Activated naive CD8-positive, alpha-beta T cell treated with anti-CD3 and anti-CD28 coated beads, Interleukin-2, amount 10 ng/mL, durations not matched to agents 7 days and 5 days (primary cell): Measurements from ENCODE around the gene ZCCHC24. TPM values are rescaled to one million over a fixed set of nuclear protein-coding genes. Genes with fewer than 3 reads are reported as not detected.
A peak's percentile ranks its signal among the peaks of the same experiment; 100 is the strongest.

Experiments
- ATAC-seq: fragments of 150-1000 bp; cut with Tn5 transposase; one replicate; pipeline ENCODE4 v1.10.0; 2021; ENCODE audit warnings: low read depth, moderate library complexity
- POLR2A ChIA-PET: fragments of 350-600 bp; sonication (Branson Sonifier 250); formaldehyde crosslinking; loops from one replicate; lab custom pipeline; 2021; ENCODE audit warnings: antibody characterized with exemption; lab: Charles Lee
- DNase-seq: peaks from one replicate; pipeline ENCODE4 v3.0.0; 2021
- H3K27ac Mint-ChIP-seq: one replicate; pipeline ENCODE4 v1.8.0; 2022; ENCODE audit warnings: mild to moderate bottlenecking, mixed read lengths
- H3K27me3 Mint-ChIP-seq: one replicate; pipeline ENCODE4 v1.8.0; 2022; ENCODE audit warnings: mild to moderate bottlenecking, moderate library complexity, mixed read lengths
- H3K36me3 Mint-ChIP-seq: one replicate; pipeline ENCODE4 v1.8.0; 2021; ENCODE audit warnings: mild to moderate bottlenecking, mixed read lengths
- H3K4me1 Mint-ChIP-seq: one replicate; pipeline ENCODE4 v1.8.0; 2021; ENCODE audit warnings: mixed read lengths
- H3K4me3 Mint-ChIP-seq: one replicate; pipeline ENCODE4 v1.8.0; 2022; ENCODE audit warnings: mild to moderate bottlenecking, moderate library complexity, mixed read lengths
- H3K9me3 Mint-ChIP-seq: one replicate; pipeline ENCODE4 v1.8.0; 2021; ENCODE audit warnings: mixed read lengths
- total RNA-seq, 2 experiments: library from RNA; stranded (reverse); gene quantifications; one replicate each; pipeline ENCODE4 v1.2.3, GENCODE V29; 2021

Gene ZCCHC24
- total RNA-seq, 2 experiments from 2014 or later: 2.4 to 3.2 TPM

DNA sequence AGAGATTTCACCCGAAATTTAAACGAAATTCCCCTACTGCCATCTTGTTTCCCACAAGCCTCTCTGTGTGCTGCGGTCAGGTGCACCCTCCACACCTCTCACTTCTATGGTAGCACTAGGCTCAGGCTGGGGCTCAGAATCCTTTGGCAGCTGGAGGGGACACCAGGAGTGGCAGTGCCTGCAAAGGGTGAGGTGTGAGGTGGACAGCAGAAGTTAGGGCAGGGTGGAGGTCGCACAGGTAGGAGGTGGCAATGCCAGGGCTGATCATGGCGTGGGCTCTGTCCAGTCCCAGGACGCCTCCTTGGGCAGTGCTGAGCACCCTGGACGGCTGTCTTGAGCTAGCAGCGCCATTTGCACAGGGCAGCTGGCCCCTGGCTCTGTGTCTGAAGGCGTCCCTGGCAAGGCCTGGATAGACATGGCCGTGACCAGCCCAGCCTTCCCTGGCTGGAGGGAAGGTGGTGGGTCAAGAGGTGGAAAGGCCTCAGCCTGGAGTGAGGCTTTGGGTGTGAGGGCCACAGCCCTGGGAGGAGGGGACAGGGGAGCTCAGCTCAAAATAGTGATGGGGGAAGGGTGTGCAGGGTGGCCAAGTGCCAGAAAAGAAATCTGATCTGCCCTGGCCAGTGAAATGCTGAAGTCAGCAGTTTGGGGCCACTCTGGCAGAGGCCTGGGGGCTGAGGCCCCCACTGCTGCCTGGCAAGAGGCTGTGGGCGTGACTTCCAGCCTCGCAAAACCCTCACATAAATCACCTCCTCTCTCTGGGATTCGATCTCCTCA, 40.0 kb downstream of the ZCCHC24 start:
- Mint-ChIP-seq H3K9me3 (no peaks in the 10 kb centered on the region), H3K27ac (no peak overlapping the region), H3K4me1 (peaks cover 4% of the 10 kb centered on the region), H3K4me3 (no peak overlapping the region), H3K36me3 (no peaks in the 10 kb centered on the region), H3K27me3 (peaks cover 6% of the 10 kb centered on the region)
- ATAC-seq (no peak), DNase-seq (no peak)
- POLR2A ChIA-PET: no interaction called here

DNA sequence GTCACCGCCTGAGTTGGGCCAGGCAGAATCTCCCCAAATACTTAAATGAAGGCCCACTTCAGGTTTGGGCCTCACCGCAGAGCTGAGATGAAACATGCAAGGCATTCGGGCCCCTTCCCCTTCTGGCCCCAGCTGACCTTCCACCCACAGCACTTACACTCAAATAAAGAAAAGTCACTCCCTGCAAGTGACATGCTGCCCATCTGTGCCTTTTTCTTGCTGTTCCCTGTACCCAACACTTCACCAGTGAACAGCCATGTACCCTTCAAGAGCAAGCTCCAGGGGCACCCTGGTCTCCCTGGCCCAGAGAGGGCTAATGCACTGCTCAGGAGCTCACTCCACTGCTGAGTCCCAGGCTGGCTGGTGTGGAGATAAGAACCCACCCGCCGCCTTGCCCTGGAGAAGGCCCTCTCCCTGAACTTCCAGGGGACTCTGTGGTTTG, 40.7 kb downstream of the ZCCHC24 start:
- no peaks in the 10 kb centered on the region for H3K9me3 Mint-ChIP-seq
- H3K36me3 Mint-ChIP-seq: no peaks in the 10 kb centered on the region
- peaks cover 6% of the 10 kb centered on the region for H3K4me1 Mint-ChIP-seq
- H3K27me3 Mint-ChIP-seq: peaks cover 6% of the 10 kb centered on the region
- no peak for ATAC-seq
- H3K27ac Mint-ChIP-seq: no peak overlapping the region
- no peak overlapping the region for H3K4me3 Mint-ChIP-seq
- POLR2A ChIA-PET: no interaction called here
- DNase-seq: no peak

DNA sequence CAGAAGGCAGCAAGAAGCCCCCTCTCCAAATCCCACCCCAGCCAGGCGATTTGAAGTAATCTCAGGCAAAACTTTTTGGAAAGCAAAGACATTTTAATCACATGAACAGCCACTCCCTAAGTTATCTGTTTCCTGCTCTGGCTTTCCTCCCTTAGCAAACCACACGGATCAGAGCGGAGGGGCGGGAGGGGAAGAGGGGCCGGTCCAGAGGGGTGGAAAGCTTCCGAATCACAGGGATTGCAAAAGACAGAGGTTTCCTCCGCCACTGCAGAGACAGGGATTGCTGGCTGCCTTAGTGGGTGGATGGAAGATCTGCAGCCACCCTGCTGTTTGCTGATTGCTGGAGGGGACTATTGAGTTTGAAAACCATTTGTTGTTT, 41.2 kb downstream of the ZCCHC24 start:
- DNase-seq (no peak), ATAC-seq (no peak)
- H3K27me3 Mint-ChIP-seq: peaks cover 6% of the 10 kb centered on the region
- no peaks in the 10 kb centered on the region for H3K9me3 Mint-ChIP-seq
- no peak overlapping the region for H3K4me3 Mint-ChIP-seq
- H3K4me1 Mint-ChIP-seq: peaks cover 7% of the 10 kb centered on the region
- H3K27ac Mint-ChIP-seq: no peak overlapping the region
- H3K36me3 Mint-ChIP-seq: no peaks in the 10 kb centered on the region
- POLR2A ChIA-PET: no interaction called here

DNA sequence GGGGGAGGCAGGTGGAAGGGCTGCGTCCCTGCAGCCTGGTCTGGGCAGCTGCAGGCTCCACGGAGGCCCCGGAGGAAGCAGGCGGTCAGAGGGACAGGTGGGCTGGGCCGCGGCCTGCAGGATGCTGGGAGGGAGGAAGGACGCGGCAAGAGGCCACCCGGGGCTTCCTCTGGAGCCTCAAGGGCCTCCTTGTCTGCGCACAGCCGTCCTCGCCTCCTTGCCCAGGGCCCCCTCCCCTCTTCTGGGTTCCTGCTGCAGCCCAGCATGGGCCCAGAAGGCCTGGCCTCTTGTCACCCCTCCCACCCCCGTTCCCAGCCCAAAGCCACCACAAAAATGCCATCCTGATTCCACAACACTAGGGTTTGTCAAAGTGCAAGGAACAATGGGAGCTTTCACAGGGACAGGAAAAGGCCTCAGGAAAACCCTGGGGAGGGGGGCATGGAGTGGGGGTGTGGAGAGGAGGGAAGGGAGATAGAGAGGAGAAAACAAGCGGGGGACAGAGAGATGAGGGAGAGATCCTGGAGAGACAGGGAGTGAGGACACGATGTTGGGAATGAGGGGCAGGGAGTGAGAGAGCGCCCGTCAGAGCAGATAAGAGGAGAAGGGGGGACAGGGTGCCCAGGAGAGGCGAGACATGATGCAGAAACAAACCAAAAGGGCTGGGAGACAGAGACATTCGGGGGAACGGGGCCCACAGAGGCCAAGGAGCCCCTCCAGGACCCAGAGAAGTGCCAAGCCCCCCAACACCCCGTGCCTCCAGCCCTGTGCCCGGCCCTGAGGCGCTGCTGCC, 41.8 kb downstream of the ZCCHC24 start:
- Mint-ChIP-seq H3K27me3 (peaks cover 6% of the 10 kb centered on the region), H3K36me3 (no peaks in the 10 kb centered on the region), H3K4me3 (no peak overlapping the region), H3K4me1 (peaks cover 7% of the 10 kb centered on the region), H3K27ac (no peak overlapping the region), H3K9me3 (no peaks in the 10 kb centered on the region)
- POLR2A ChIA-PET: no interaction called here
- ATAC-seq (no peak), DNase-seq (no peak)

DNA sequence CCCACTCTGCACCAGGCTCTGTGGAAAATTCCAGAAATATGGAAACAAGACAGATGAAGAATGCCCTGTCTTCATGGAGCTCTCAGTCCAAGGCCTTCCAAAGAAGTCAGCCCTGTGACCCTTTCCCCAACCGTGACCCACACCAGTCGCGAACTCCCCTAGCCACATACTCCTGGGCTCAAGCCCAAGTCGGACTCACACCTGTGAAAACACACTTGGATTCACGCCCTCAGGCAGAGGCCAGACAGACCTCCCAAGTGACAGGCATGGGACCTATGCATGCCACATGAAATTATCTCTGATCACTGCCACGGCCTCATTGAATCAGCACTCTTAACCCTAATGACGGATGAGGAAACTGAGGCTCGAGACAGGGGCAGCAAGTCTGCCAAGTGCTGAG, 42.5 kb downstream of the ZCCHC24 start:
- H3K4me3 Mint-ChIP-seq: no peak overlapping the region
- no peak overlapping the region for H3K27ac Mint-ChIP-seq
- POLR2A ChIA-PET: no interaction called here
- no peak for DNase-seq
- no peak for ATAC-seq
- no peaks in the 10 kb centered on the region for H3K36me3 Mint-ChIP-seq
- H3K4me1 Mint-ChIP-seq: peaks cover 7% of the 10 kb centered on the region
- H3K27me3 Mint-ChIP-seq: peaks cover 6% of the 10 kb centered on the region
- H3K9me3 Mint-ChIP-seq: no peaks in the 10 kb centered on the region

DNA sequence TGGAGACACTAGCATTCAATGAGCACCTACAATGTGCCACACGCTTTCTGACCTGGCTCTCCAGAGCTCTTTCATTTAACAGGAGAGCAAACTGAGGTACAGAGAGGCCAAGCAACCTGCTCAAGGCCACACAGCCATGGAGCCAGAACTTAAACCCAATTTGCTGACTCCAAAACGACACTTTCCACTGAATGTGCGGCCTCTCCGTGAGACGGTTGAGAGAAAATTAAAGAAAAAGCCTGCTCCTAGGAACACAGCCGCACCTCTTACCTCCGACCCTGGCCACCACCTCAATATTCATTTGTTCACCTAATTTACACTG, 42.8 kb downstream of the ZCCHC24 start:
- H3K27me3 Mint-ChIP-seq: peaks cover 6% of the 10 kb centered on the region
- ATAC-seq: no peak
- H3K9me3 Mint-ChIP-seq: no peaks in the 10 kb centered on the region
- POLR2A ChIA-PET: no interaction called here
- peaks cover 7% of the 10 kb centered on the region for H3K4me1 Mint-ChIP-seq
- no peaks in the 10 kb centered on the region for H3K36me3 Mint-ChIP-seq
- H3K27ac Mint-ChIP-seq: no peak overlapping the region
- DNase-seq: no peak
- H3K4me3 Mint-ChIP-seq: no peak overlapping the region

DNA sequence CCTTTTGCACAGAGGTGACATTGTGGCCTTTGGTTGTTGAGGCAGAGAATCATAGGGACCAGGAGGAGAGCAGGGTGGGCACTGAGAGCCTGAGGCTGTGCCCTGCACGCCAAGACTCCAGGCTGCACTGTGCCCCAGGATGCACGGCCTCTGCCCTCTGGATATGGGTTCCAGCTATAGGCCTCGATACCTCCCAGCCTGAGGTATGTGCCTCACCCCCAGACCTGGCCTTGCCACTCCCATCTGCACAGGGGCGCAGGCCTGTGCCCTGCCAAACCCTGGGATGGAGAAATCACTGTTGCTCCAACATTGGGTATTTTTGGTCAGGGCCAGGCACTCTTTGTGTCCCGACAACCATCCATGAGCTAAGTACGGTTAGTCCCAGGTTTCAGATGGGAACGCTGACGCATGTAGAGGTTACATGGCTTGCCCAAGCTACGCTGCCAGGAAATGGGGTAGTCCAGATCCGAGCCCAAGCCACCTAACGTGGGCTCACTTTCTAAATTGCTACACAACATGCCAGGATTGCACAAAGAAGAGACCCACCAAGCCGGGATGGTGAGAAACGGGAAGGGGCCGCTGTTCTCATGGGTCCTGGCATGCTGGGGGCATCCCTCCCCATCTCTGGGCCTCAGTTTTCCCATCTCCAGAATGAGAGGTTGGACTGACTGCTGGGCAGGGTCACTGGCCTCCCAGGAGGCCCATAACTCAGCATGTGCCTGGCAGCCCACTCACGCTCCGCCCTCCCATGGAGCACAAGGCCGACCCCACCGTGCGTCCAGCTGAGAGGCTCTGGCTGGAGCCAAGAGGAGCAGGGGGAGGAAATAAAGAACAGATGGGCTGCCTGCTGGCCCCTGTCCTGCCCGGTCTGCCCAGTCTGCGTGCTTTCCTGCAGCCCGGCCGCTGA, 44.2 kb downstream of the ZCCHC24 start:
- Mint-ChIP-seq H3K27me3 (peaks cover 6% of the 10 kb centered on the region), H3K9me3 (no peaks in the 10 kb centered on the region), H3K36me3 (no peaks in the 10 kb centered on the region), H3K4me1 (peaks cover 7% of the 10 kb centered on the region), H3K4me3 (no peak overlapping the region), H3K27ac (no peak overlapping the region)
- DNase-seq (no peak), ATAC-seq (no peak)
- POLR2A ChIA-PET: no interaction called here

DNA sequence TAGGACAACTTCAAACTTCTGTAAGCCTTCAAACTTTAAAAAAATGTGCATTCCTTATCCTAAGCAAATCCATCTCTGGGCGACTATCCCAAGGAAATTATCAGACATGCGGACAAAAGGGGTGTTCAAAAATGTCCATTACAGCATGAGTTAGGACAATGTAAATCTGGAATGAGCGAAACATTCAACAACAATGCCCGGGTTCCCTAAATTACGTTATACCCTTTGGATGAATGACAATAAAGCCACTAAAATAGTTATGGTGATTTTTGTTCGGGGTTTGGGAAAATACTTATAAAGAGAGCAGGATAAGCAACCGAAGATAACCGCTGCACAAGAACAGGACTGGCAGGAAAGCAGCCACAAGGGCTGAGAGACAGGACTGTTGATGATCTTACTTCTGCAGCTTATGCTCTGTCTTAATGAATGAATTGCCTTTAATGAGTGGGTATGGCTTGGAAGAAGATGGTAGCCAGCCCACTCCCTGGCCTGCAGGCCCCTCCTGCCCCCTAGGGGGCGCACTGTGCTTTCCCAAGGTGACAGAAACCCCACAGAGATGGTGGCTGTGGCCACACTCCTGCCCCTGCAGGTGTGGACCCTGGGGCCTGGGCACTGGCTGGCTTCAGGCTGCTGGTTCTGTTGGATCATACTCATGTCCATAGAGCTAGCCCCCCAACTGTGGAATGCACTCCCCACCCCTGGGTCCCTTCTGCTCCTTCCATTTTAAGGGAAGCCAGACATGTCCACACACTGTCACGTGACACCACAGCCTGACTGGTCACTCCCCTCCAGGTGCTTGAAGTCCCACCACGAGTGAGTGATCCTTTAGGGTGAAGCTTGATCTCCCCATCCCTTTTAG, 45.0 kb downstream of the ZCCHC24 start:
- Mint-ChIP-seq H3K9me3 (no peaks in the 10 kb centered on the region), H3K27ac (no peak overlapping the region), H3K4me1 (peaks cover 7% of the 10 kb centered on the region), H3K36me3 (no peaks in the 10 kb centered on the region), H3K4me3 (no peak overlapping the region), H3K27me3 (peaks cover 6% of the 10 kb centered on the region)
- POLR2A ChIA-PET: no interaction called here
- ATAC-seq: peak; percentile 59
- peak; percentile 78 for DNase-seq

DNA sequence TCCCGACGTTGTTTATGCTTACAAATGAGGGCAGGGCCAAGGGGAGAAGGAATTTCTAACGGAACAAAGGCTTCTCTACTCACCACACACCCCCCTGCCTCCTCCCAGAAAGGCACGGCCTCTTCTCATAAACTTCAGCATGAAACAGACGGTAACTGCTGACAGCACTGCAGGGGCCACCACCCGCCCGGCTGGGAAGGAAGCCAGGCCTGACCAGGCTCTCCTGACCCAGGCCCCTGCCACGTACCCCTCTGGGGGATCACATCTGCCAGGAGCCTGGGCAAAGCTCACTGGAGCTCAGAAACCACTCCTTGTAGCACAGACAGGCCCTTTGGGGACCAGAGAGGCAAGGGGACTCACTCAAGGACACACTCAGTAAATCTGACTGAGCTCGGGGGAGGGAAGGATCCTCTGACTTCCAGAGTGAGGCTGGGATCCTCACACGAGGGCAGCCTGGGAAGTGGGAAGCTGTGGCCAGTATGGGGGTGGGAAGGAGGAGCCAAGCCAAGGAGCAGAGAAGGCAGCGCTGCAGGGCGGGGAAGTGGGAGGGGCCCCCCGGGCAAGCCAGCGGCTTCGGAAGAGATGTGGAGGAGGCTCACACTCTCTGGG, 46.1 kb downstream of the ZCCHC24 start:
- Mint-ChIP-seq H3K4me1 (peaks cover 5% of the 10 kb centered on the region), H3K27ac (no peak overlapping the region), H3K4me3 (no peak overlapping the region), H3K27me3 (peaks cover 2% of the 10 kb centered on the region), H3K9me3 (no peaks in the 10 kb centered on the region), H3K36me3 (no peaks in the 10 kb centered on the region)
- ATAC-seq: peak; percentile 38
- DNase-seq: no peak
- POLR2A ChIA-PET: no interaction called here

DNA sequence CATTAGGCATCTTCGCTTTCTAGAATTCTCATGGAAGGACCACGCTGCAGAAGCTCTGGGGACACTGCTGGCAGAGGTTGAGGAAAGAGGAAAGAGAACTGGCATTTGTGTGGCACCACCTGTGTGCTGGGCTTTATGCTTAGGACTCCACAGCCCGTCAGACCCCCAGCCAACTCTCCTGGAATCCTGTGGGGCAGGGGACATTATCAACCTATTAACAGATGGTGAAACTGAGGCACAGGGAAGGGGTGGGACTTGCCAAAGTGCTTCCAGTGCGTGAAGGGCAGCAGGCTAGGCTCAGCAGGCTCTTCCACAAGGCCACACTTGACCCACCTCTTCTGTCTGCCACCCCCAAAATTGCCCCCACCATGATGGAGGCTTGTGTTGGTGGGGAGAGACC, 46.8 kb downstream of the ZCCHC24 start:
- Mint-ChIP-seq H3K4me1 (peaks cover 3% of the 10 kb centered on the region), H3K4me3 (no peak overlapping the region), H3K27me3 (no peaks in the 10 kb centered on the region), H3K36me3 (no peaks in the 10 kb centered on the region), H3K27ac (no peak overlapping the region), H3K9me3 (no peaks in the 10 kb centered on the region)
- DNase-seq (no peak), ATAC-seq (no peak)
- POLR2A ChIA-PET: no interaction called here

DNA sequence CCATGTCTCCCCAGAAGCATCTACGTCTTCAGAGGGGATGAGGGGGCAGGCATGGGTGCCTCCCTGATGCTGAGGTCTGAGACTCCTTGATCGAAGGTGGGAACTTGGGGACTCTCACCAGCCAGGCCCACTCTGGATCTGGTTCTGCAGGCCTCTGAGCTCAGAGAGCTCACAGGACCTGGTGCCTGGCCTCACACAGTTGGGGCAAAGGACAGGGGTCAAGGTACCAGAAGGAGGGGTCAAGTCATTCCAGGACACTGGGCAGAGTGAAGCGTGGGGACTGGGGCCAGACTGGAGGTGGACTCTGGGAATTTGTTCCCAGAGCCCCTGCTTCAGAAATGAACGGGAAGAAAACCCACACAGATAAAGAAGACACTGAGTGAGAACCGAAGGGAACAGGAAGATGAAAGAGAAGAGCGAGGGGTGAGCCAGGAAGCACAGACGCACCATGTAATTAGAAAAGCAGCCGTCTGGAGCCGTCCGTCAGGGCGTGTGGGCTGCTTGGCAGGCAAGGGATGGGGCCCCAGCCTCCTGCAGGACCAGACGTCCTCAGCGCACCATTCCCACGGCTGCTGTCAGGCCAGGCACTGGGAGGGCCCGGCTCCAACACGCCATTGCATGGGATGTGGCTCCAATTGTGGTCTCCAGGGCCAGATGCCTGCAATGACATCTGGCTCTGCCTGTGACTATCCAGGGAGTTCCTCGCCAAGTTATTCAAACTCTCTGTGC, 47.7 kb downstream of the ZCCHC24 start:
- Mint-ChIP-seq H3K4me1 (peaks cover 3% of the 10 kb centered on the region), H3K27ac (no peak overlapping the region), H3K4me3 (no peak overlapping the region), H3K36me3 (no peaks in the 10 kb centered on the region), H3K9me3 (no peaks in the 10 kb centered on the region), H3K27me3 (no peaks in the 10 kb centered on the region)
- DNase-seq: no peak
- POLR2A ChIA-PET: no interaction called here
- no peak for ATAC-seq

DNA sequence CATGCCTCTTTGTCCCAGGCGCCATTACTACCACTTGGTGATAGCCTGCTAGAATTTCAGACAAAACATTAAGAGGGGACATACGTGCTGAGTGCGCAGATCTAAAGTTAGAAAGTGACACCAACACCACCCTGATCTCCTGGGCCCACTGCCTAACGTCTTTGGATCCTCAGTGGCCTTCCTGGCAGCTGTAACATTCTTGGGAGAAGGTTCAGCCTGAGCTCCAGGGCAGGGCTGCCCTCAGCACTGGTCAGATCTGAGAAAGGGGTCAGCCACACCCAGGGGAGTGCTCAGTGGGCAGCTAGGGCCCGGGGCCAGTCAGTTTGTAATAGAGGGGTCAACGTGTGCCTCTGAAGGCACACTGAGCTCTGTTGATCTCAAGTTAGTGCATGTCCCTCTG, 48.4 kb downstream of the ZCCHC24 start:
- Mint-ChIP-seq H3K27ac (no peak overlapping the region), H3K4me3 (no peak overlapping the region), H3K27me3 (no peaks in the 10 kb centered on the region), H3K4me1 (peaks cover 3% of the 10 kb centered on the region), H3K9me3 (no peaks in the 10 kb centered on the region), H3K36me3 (no peaks in the 10 kb centered on the region)
- DNase-seq (no peak), ATAC-seq (no peak)
- POLR2A ChIA-PET: no interaction called here
